HuH-7 (cell line): ENCODE data around the gene NUP50.
A peak's percentile ranks its signal among the peaks of the same experiment; 100 is the strongest.

Source experiments
- DNase-seq: peaks from one replicate; pipeline ENCODE4 v3.0.0; 2011; ENCODE audit warnings: low spot score

NUP50 gene

GRCh38 chr22:45163451-45164269 lies at the start of gene NUP50:
NUP50 (plus strand) TSS chr22:45163925; CDS start chr22:45168178, 4,253 bp downstream.
- peak; percentile 97 for DNase-seq

- DNase-seq, result no peak
These were observed 43.3 kb upstream of the NUP50 start for GRCh38 chr22:45120440-45120839.

- DNase-seq, result no peak
These were observed 42.8 kb upstream of the NUP50 start for GRCh38 chr22:45120931-45121330.

GRCh38 chr22:45124176-45124847 lies 39.4 kb upstream of the NUP50 start:
- DNase-seq, result no peak

- no peak for DNase-seq
These were observed 38.5 kb upstream of the NUP50 start for GRCh38 chr22:45125188-45125587.

- DNase-seq, result no peak
These were observed 35.9 kb upstream of the NUP50 start for GRCh38 chr22:45127866-45128265.

- DNase-seq, result no peak
These were observed 33.8 kb upstream of the NUP50 start for GRCh38 chr22:45129703-45130524.

GRCh38 chr22:45130891-45131290 lies 32.8 kb upstream of the NUP50 start:
- no peak for DNase-seq

GRCh38 chr22:45131749-45132148 lies 32.0 kb upstream of the NUP50 start:
- DNase-seq, result no peak

- no peak for DNase-seq
These were observed 29.4 kb upstream of the NUP50 start for GRCh38 chr22:45134313-45134712.

GRCh38 chr22:45136594-45136993 lies 27.1 kb upstream of the NUP50 start:
- DNase-seq, result no peak

GRCh38 chr22:45139693-45140092 lies 24.0 kb upstream of the NUP50 start:
- DNase-seq, result no peak

GRCh38 chr22:45142376-45142775 lies 21.3 kb upstream of the NUP50 start:
- no peak for DNase-seq

GRCh38 chr22:45144916-45145315 lies 18.8 kb upstream of the NUP50 start:
- no peak for DNase-seq

GRCh38 chr22:45149671-45150070 lies 14.1 kb upstream of the NUP50 start:
- no peak for DNase-seq

GRCh38 chr22:45150139-45150538 lies 13.6 kb upstream of the NUP50 start:
- DNase-seq, result no peak

GRCh38 chr22:45151503-45151902 lies 12.2 kb upstream of the NUP50 start:
- no peak for DNase-seq

GRCh38 chr22:45154383-45154782 lies 9.3 kb upstream of the NUP50 start:
- DNase-seq, result no peak

- no peak for DNase-seq
These were observed 8.5 kb upstream of the NUP50 start for GRCh38 chr22:45155050-45155840.

- DNase-seq, result no peak
These were observed 5.8 kb upstream of the NUP50 start for GRCh38 chr22:45157907-45158306.

GRCh38 chr22:45159652-45160462 lies 3.9 kb upstream of the NUP50 start:
- peak; percentile 20 for DNase-seq
